HEK293T (cell line): ENCODE results near the gene SLC25A21.

Source experiments
- FOXA1 ChIP-seq: fragments of 450-650 bp; IDR thresholded peaks from 2 replicates; pipeline ENCODE4 v1.6.1; 2016; ENCODE audit warnings: mild to moderate bottlenecking
- HDGF ChIP-seq: fragments of 450-650 bp; IDR thresholded peaks from 2 replicates; pipeline ENCODE4 v1.6.1; 2017; ENCODE audit warnings: antibody characterized with exemption, borderline replicate concordance
- NFRKB ChIP-seq: fragments of 450-650 bp; IDR thresholded peaks from 2 replicates; pipeline ENCODE4 v1.6.1; 2016; ENCODE audit warnings: mild to moderate bottlenecking, moderate library complexity
- SUZ12 ChIP-seq: fragments of 450-650 bp; IDR thresholded peaks from 2 replicates; pipeline ENCODE4 v1.6.1; 2016; ENCODE audit warnings: mild to moderate bottlenecking
- TARDBP ChIP-seq: fragments of 450-650 bp; IDR thresholded peaks from 2 replicates; pipeline ENCODE4 v1.6.1; 2016

GRCh38 chr14:36818794-36819384 is 353.5 kb downstream of the SLC25A21 start:
- TF ChIP-seq TARDBP, result no peak
- no peak for TF ChIP-seq FOXA1
- TF ChIP-seq HDGF, result no peak
- TF ChIP-seq NFRKB, result no peak
- TF ChIP-seq SUZ12, result no peak
